Sigmoid colon (tissue), 3 donors: ENCODE data around the gene MRPS7.

Source experiments
- POLR2A ChIP-seq, 2 donors: fragments of 450-650 bp; IDR thresholded peaks; one replicate each; pipeline ENCODE4 v1.6.1; 2016; ENCODE audit warnings: antibody characterized with exemption in 2 of 2, mild to moderate bottlenecking in 2 of 2, moderate library complexity in 2 of 2
- TF ChIP-seq, protein P1 (sequence below), 4 experiments: fragments of 450-650 bp in 3 of 4; fragments of 200-600 bp in 1 of 4; IDR thresholded peaks; one replicate each; pipeline ENCODE4 v1.5.1; 2016 to 2019; ENCODE audit warnings: antibody characterized with exemption in 4 of 4, mild to moderate bottlenecking in 3 of 4, moderate library complexity in 2 of 4

DNA sequence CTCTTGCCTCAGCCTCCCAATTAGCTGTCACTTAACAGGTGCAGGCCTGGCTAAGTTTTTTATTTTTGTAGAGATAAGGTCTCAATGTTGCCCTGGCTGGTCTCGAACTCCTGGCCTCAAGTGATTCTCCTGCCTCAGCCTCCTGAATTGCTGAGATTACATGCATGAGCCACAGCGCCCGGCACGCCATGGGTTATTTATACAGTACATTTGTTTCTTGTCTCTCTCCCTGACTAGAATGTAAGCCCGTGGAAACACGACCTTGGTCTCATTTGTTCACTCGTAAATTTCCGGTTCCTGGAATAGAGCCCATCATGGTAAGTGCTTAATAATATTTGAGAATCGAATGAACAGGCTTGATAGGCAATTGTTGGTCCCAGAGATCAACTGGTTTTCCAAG, 25.5 kb downstream of the MRPS7 start:
- no peak for TF ChIP-seq POLR2A (IDR thresholded peaks at IDR 0.05)
- TF ChIP-seq, protein P1, sequence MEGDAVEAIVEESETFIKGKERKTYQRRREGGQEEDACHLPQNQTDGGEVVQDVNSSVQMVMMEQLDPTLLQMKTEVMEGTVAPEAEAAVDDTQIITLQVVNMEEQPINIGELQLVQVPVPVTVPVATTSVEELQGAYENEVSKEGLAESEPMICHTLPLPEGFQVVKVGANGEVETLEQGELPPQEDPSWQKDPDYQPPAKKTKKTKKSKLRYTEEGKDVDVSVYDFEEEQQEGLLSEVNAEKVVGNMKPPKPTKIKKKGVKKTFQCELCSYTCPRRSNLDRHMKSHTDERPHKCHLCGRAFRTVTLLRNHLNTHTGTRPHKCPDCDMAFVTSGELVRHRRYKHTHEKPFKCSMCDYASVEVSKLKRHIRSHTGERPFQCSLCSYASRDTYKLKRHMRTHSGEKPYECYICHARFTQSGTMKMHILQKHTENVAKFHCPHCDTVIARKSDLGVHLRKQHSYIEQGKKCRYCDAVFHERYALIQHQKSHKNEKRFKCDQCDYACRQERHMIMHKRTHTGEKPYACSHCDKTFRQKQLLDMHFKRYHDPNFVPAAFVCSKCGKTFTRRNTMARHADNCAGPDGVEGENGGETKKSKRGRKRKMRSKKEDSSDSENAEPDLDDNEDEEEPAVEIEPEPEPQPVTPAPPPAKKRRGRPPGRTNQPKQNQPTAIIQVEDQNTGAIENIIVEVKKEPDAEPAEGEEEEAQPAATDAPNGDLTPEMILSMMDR (IDR thresholded peaks at IDR 0.05), result no peak
